ENCODE measurements around the gene TNS1. TPM values are rescaled to one million over a fixed set of nuclear protein-coding genes. Genes with fewer than 3 reads are reported as not detected.

Gene TNS1
- total RNA-seq, 1 donor from 2014 or later: 54.5 TPM

- Histone ChIP-seq H3K36me3 (ENCODE audit: control insufficient read depth, insufficient read depth, low read length) (no peaks in the 10 kb centered on the region), H3K27me3 (ENCODE audit: control insufficient read depth, insufficient read depth, low read length) (peaks cover 23% of the 10 kb centered on the region), H3K4me3 (ENCODE audit: low read depth, low read length) (no peak overlapping the region)
- TF ChIP-seq CTCF (IDR thresholded peaks at IDR 0.05; ENCODE audit: insufficient read depth, low read length, poor library complexity, severe bottlenecking): no peak
- DNase-seq (ENCODE audit: low read depth): no peak
Measured at GRCh38 chr2:218028189-218028495, 25.3 kb upstream of the TNS1 start.

- TF ChIP-seq CTCF (IDR thresholded peaks at IDR 0.05; ENCODE audit: insufficient read depth, low read length, poor library complexity, severe bottlenecking): no peak
- peaks cover 17% of the 10 kb centered on the region for H3K27me3 ChIP-seq (ENCODE audit: control insufficient read depth, insufficient read depth, low read length)
- H3K36me3 ChIP-seq (ENCODE audit: control insufficient read depth, insufficient read depth, low read length): no peaks in the 10 kb centered on the region
- H3K4me3 ChIP-seq (ENCODE audit: low read depth, low read length): no peak overlapping the region
- DNase-seq (ENCODE audit: low read depth): no peak
Measured at GRCh38 chr2:218027426-218028188, 24.8 kb upstream of the TNS1 start.

- no peak for TF ChIP-seq CTCF (IDR thresholded peaks at IDR 0.05; ENCODE audit: insufficient read depth, low read length, poor library complexity, severe bottlenecking)
- no peak for DNase-seq (ENCODE audit: low read depth)
- no peaks in the 10 kb centered on the region for H3K36me3 ChIP-seq (ENCODE audit: control insufficient read depth, insufficient read depth, low read length)
- H3K4me3 ChIP-seq (ENCODE audit: low read depth, low read length): no peak overlapping the region
- H3K27me3 ChIP-seq (ENCODE audit: control insufficient read depth, insufficient read depth, low read length): peaks cover 10% of the 10 kb centered on the region
Measured at GRCh38 chr2:218026676-218027425, 24.1 kb upstream of the TNS1 start.

- H3K36me3 ChIP-seq (ENCODE audit: control insufficient read depth, insufficient read depth, low read length): no peaks in the 10 kb centered on the region
- no peak overlapping the region for H3K4me3 ChIP-seq (ENCODE audit: low read depth, low read length)
- H3K27me3 ChIP-seq (ENCODE audit: control insufficient read depth, insufficient read depth, low read length): peaks cover 7% of the 10 kb centered on the region
- no peak for DNase-seq (ENCODE audit: low read depth)
- no peak for TF ChIP-seq CTCF (IDR thresholded peaks at IDR 0.05; ENCODE audit: insufficient read depth, low read length, poor library complexity, severe bottlenecking)
Measured at GRCh38 chr2:218026244-218026643, 23.4 kb upstream of the TNS1 start.

GRCh38 chr2:218024871-218025270 is 22.1 kb upstream of the TNS1 start:
- H3K27me3 ChIP-seq (ENCODE audit: control insufficient read depth, insufficient read depth, low read length): peaks cover 5% of the 10 kb centered on the region
- no peak for DNase-seq (ENCODE audit: low read depth)
- no peak for TF ChIP-seq CTCF (IDR thresholded peaks at IDR 0.05; ENCODE audit: insufficient read depth, low read length, poor library complexity, severe bottlenecking)
- no peak overlapping the region for H3K4me3 ChIP-seq (ENCODE audit: low read depth, low read length)
- H3K36me3 ChIP-seq (ENCODE audit: control insufficient read depth, insufficient read depth, low read length): no peaks in the 10 kb centered on the region

Data from kidney epithelial cell (primary cell).